AG04450 (cell line): ENCODE measurements around the gene GLP2R. TPM values are rescaled to one million over a fixed set of nuclear protein-coding genes. Genes with fewer than 3 reads are reported as not detected.

Source experiments
- CTCF ChIA-PET: fragments of 300-600, 350-600 bp; formaldehyde crosslinking; extraction: SDS; loops from one replicate; lab custom pipeline; 2022; ENCODE audit warnings: antibody characterized with exemption, inconsistent platforms; lab: Charles Lee
- POLR2A ChIA-PET: fragments of 350-600 bp; formaldehyde crosslinking; extraction: SDS; loops from one replicate; lab custom pipeline; 2021; ENCODE audit warnings: antibody characterized with exemption, inconsistent platforms; lab: Yijun Ruan, JAX
- DNase-seq: peaks from one replicate; pipeline ENCODE4 v3.0.0-alpha.2; 2011; ENCODE audit warnings: low read depth, low spot score
- H3K27ac ChIP-seq: one replicate; pipeline ENCODE4 v1.5.1; 2012; ENCODE audit warnings: low read depth, low read length, control low read depth
- H3K27me3 ChIP-seq: one replicate; pipeline ENCODE4 v1.6.0; 2012; ENCODE audit warnings: low read length; ENCODE audit not compliant: control insufficient read depth, insufficient read depth
- H3K4me3 ChIP-seq: 2 replicates; pipeline ENCODE4 v1.5.1; 2011; ENCODE audit warnings: mild to moderate bottlenecking, low read depth, low read length, control low read depth
- H3K9me3 ChIP-seq: 2 replicates; pipeline ENCODE4 v1.5.1; 2012; ENCODE audit warnings: low read length; ENCODE audit not compliant: control insufficient read depth, insufficient read depth
- polyA plus RNA-seq: library from polyadenylated mRNA; depleted of rRNA; stranded (reverse); fragments of >200 nt; gene quantifications from 2 replicates; pipeline ENCODE4 v1.2.3, GENCODE V29; 2011
- TF ChIP-seq, protein P1 (sequence below): IDR thresholded peaks from 2 replicates; pipeline ENCODE4 v1.5.1; 2011; ENCODE audit warnings: low read depth, low read length, control low read depth, inconsistent platforms

Gene GLP2R
- polyA plus RNA-seq, 1 experiment: 0.63 TPM

- DNase-seq: no peak
- H3K4me3 ChIP-seq: no peak overlapping the region
- peaks cover 48% of the 10 kb centered on the region for H3K9me3 ChIP-seq
- TF ChIP-seq, protein P1, sequence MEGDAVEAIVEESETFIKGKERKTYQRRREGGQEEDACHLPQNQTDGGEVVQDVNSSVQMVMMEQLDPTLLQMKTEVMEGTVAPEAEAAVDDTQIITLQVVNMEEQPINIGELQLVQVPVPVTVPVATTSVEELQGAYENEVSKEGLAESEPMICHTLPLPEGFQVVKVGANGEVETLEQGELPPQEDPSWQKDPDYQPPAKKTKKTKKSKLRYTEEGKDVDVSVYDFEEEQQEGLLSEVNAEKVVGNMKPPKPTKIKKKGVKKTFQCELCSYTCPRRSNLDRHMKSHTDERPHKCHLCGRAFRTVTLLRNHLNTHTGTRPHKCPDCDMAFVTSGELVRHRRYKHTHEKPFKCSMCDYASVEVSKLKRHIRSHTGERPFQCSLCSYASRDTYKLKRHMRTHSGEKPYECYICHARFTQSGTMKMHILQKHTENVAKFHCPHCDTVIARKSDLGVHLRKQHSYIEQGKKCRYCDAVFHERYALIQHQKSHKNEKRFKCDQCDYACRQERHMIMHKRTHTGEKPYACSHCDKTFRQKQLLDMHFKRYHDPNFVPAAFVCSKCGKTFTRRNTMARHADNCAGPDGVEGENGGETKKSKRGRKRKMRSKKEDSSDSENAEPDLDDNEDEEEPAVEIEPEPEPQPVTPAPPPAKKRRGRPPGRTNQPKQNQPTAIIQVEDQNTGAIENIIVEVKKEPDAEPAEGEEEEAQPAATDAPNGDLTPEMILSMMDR: no peak
- H3K27ac ChIP-seq: no peak overlapping the region
- CTCF ChIA-PET: no interaction called here
- POLR2A ChIA-PET: no interaction called here
- H3K27me3 ChIP-seq: no peaks in the 10 kb centered on the region
Observed at GRCh38 chr17:9792181-9792840, 33.4 kb upstream of the GLP2R start.

GRCh38 chr17:9798008-9798407 lies 27.7 kb upstream of the GLP2R start:
- no peak overlapping the region for H3K4me3 ChIP-seq
- TF ChIP-seq, protein P1: no peak
- ChIA-PET CTCF (no interaction called here), POLR2A (no interaction called here)
- H3K9me3 ChIP-seq: peaks cover 29% of the 10 kb centered on the region
- DNase-seq: no peak
- H3K27ac ChIP-seq: no peak overlapping the region
- H3K27me3 ChIP-seq: no peaks in the 10 kb centered on the region

GRCh38 chr17:9798724-9799123 lies 27.0 kb upstream of the GLP2R start:
- TF ChIP-seq, protein P1: no peak
- ChIA-PET CTCF (no interaction called here), POLR2A (no interaction called here)
- DNase-seq: no peak
- H3K4me3 ChIP-seq: no peak overlapping the region
- H3K27ac ChIP-seq: no peak overlapping the region
- peaks cover 34% of the 10 kb centered on the region for H3K9me3 ChIP-seq
- H3K27me3 ChIP-seq: no peaks in the 10 kb centered on the region

DNA sequence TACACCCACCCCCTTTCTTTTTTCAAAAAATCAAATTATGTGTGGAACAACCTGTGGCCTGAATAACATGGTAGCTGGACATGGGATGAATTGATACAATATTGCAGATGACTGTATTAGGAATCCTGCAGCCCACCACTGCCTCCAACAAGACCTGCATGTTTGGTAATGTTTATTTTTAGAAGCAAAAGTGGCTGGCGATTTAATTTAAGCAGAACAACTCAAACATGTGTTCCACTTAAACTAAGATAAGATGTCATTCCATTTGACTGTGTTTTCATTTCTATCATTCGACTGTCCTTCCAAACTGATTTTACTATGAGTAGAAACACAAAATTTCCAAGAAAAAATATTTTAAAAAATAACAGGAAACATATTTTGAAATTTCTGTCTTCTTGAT lies 24.2 kb upstream of the GLP2R start:
- DNase-seq: no peak
- Histone ChIP-seq H3K27ac (no peak overlapping the region), H3K9me3 (peaks cover 16% of the 10 kb centered on the region), H3K4me3 (no peak overlapping the region), H3K27me3 (no peaks in the 10 kb centered on the region)
- TF ChIP-seq, protein P1: no peak
- ChIA-PET CTCF (no interaction called here), POLR2A (no interaction called here)

DNA sequence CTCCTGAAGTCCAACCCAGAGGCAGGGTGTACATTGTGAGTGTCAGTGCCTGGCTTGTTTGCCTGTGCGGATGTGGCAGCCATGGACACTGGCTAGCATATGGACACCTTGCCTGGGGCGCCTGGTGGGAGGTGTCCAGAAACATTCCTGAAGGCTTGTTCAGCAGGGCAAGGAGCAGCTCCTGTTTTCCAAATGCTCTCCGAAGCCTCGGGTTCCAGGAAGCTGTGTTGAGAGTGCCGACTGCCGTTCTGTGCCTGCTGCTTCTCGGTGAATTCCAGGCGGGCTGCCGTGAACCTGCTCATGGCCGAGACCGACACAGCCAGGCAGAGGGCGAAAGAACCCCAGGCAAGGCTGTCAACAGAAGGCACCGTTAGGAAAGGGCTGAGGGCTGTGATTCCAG lies 23.4 kb upstream of the GLP2R start:
- ChIA-PET CTCF (no interaction called here), POLR2A (no interaction called here)

More for the DNA sequence above, 23.4 kb upstream of the GLP2R start:
- Histone ChIP-seq H3K9me3 (peaks cover 16% of the 10 kb centered on the region), H3K27ac (no peak overlapping the region), H3K4me3 (no peak overlapping the region), H3K27me3 (no peaks in the 10 kb centered on the region)
- TF ChIP-seq, protein P1: no peak
- DNase-seq: no peak
